Thymus (tissue), 11 donors: ENCODE data around the gene ITPR3. TPM values are rescaled to one million over a fixed set of nuclear protein-coding genes. Genes with fewer than 3 reads are reported as not detected.
A peak's percentile ranks its signal among the peaks of the same experiment; 100 is the strongest.

Source experiments
- DNase-seq, 9 donors: peaks; one replicate each; pipeline ENCODE4 v3.0.0-alpha.2; 2013; ENCODE audit warnings: low spot score in 9 of 9, low read depth in 6 of 9, missing footprints in 1 of 9
- H3K27ac ChIP-seq, 2 donors: one replicate each; pipeline ENCODE4 v1.5.1; 2013; ENCODE audit warnings: control low read depth in 1 of 2, low read depth in 1 of 2, low read length in 1 of 2, mild to moderate bottlenecking in 1 of 2, moderate library complexity in 1 of 2
- H3K27me3 ChIP-seq, 2 donors: one replicate each; pipeline ENCODE4 v1.5.1; 2013; ENCODE audit warnings: low read length in 1 of 2; ENCODE audit not compliant: control insufficient read depth in 2 of 2, insufficient read depth in 1 of 2
- H3K36me3 ChIP-seq, 2 donors: one replicate each; pipeline ENCODE4 v1.5.1; 2013; ENCODE audit warnings: low read length in 1 of 2, mild to moderate bottlenecking in 1 of 2, moderate library complexity in 1 of 2; ENCODE audit not compliant: control insufficient read depth in 2 of 2, insufficient read depth in 2 of 2
- H3K4me1 ChIP-seq, 2 donors: one replicate each; pipeline ENCODE4 v1.5.1; 2013; ENCODE audit warnings: low read length in 2 of 2; ENCODE audit not compliant: control insufficient read depth in 2 of 2, insufficient read depth in 2 of 2
- H3K4me3 ChIP-seq, 2 donors: one replicate each; pipeline ENCODE4 v1.5.1; 2013; ENCODE audit warnings: low read length in 2 of 2, control low read depth in 1 of 2, mild to moderate bottlenecking in 1 of 2
- H3K9me3 ChIP-seq, 2 donors: one replicate each; pipeline ENCODE4 v1.5.1; 2013; ENCODE audit warnings: low read length in 1 of 2, mild to moderate bottlenecking in 1 of 2; ENCODE audit not compliant: control insufficient read depth in 2 of 2, insufficient read depth in 1 of 2
- WGBS: extraction: QIAGEN DNeasy Blood & Tissue Kit; methylation state at CpG from one replicate; pipeline ENCODE4 v1.1.7; 2013; 5-methylcytosine and 5-hydroxymethylcytosine counted together
- polyA plus RNA-seq: library from polyadenylated mRNA; stranded (reverse); fragments of 200-250 nt; gene quantifications from one replicate; pipeline ENCODE4 v1.2.3, GENCODE V29; 2013
- total RNA-seq: library from RNA; stranded (reverse); fragments of 120-200 nt; gene quantifications from one replicate; pipeline ENCODE4 v1.2.4, GENCODE V29; 2013
- donor health status: healthy.

ITPR3 gene
- total and polyA plus RNA-seq, 2 donors = 4.7 to 19.5 TPM

DNA sequence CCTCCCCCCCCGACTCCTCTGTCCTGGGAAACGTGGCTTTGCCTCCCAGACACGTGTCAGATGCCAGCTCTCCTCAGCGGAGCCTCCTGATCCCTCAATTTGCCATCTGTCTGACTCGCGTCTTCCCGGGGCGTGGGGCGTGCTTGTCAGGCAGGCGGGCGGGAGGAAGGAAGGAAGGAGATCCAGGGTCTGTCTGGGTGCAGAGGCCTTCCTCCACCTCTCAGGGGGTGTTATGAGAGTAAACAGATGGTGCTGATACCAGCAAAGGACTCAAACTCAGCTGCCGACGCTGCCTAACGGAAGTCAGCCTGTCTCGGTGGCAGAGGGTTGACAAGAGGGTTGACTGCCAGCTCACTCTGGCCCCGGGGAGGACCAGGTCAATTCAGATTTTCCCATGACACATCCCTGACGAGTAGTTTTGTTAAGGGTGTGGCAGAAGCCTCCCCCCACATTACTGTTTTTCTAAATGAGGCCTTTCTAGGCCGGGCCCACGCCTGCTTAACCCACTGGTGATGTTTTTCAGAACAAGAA lies 73.3 kb downstream of the ITPR3 start:
- H3K36me3 ChIP-seq = peaks cover 48 to 83% of the 10 kb centered on the region in 2 donors
- 15% methylated on average over 19 of the region's 19 CpGs for WGBS
- DNase-seq = peak in 8 of 9 donors; percentile 55 to 90 (median 74)
- peak overlapping the region in 1 of 2 donors; percentile 14 for H3K4me3 ChIP-seq
- no peaks in the 10 kb centered on the region for H3K27me3 ChIP-seq
- peaks cover 41 to 70% of the 10 kb centered on the region in 2 donors for H3K4me1 ChIP-seq
- peak overlapping the region; percentile 85 to 90 for H3K27ac ChIP-seq
- H3K9me3 ChIP-seq = no peaks in the 10 kb centered on the region

DNA sequence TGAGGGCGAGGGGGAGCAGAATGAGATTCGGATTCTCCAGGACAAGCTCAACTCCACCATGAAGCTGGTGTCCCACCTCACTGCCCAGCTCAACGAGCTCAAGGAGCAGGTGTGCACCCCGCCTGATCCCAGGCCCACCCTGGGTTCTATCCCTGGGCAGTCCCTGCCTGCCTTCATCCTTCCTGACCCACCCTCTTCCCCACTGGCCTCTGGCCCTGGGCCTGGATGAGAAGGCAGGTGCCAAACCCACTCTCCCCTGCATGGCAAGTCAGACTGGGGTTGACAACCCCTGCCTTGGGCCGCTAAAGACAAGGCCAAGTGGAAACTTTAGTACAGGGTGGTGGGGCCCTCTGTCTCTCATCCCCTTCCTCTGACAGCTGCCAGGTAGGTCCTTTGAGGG lies 73.9 kb downstream of the ITPR3 start:
- peaks cover 41 to 70% of the 10 kb centered on the region in 2 donors for H3K4me1 ChIP-seq
- no peak overlapping the region for H3K4me3 ChIP-seq
- H3K27me3 ChIP-seq = no peaks in the 10 kb centered on the region
- 85% methylated on average over 5 of the region's 5 CpGs for WGBS
- no peaks in the 10 kb centered on the region for H3K9me3 ChIP-seq
- peak in 1 of 9 donors; percentile 47 for DNase-seq
- peaks cover 43 to 87% of the 10 kb centered on the region in 2 donors for H3K36me3 ChIP-seq
- H3K27ac ChIP-seq = peak overlapping the region; percentile 85 to 90

DNA sequence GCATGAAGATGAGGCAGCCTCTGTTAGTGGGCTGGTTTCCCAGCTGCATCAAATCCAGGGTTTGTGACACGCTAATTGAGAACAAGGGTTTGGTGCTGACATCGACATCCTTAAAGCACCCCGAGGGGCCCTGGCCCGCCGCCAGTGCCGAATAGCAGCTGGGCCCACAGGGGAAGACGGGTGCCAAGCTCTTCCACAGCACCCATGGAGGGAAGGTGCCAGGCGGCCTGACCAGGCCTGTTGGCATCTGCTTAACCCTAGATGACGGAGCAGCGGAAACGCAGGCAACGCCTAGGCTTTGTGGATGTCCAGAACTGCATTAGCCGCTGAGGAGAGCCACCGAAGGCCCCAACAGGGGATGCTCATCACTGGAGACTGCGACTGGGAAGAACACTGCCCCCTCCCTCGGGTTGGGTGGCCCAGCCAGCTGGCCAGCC lies 74.3 kb downstream of the ITPR3 start:
- no peaks in the 10 kb centered on the region for H3K27me3 ChIP-seq
- no peaks in the 10 kb centered on the region for H3K9me3 ChIP-seq
- no peak for DNase-seq
- H3K27ac ChIP-seq = peak overlapping the region in 1 of 2 donors; percentile 90
- peaks cover 38 to 88% of the 10 kb centered on the region in 2 donors for H3K36me3 ChIP-seq
- no peak overlapping the region for H3K4me3 ChIP-seq
- 91% methylated on average over 16 of the region's 16 CpGs for WGBS
- peaks cover 41 to 72% of the 10 kb centered on the region in 2 donors for H3K4me1 ChIP-seq

DNA sequence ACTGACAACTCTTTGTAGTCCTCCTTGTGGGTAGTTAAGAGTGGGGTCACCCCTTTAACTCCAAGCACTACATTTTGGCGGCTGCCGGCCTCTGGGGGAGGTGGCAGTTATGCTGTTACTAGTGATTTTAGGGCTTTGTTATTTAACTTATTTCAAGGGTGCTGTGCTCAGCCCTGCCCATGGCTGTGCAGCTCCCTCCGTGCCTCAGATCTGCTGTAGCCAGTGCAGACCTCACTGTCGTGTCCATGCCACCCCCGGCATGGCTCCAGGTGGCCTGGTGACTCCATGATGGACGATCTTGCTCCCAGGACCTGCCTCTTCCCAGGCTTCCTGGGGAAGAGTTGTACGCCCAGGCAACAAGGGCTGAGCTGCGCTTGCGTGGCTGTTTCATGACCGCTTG lies 75.0 kb downstream of the ITPR3 start:
- Histone ChIP-seq H3K9me3 (no peaks in the 10 kb centered on the region), H3K36me3 (peaks cover 32 to 87% of the 10 kb centered on the region in 2 donors), H3K27me3 (no peaks in the 10 kb centered on the region), H3K4me1 (peaks cover 41 to 76% of the 10 kb centered on the region in 2 donors), H3K27ac (peak overlapping the region; percentile 16 to 56), H3K4me3 (no peak overlapping the region)
- WGBS = 95% methylated on average over 10 of the region's 10 CpGs
- no peak for DNase-seq

DNA sequence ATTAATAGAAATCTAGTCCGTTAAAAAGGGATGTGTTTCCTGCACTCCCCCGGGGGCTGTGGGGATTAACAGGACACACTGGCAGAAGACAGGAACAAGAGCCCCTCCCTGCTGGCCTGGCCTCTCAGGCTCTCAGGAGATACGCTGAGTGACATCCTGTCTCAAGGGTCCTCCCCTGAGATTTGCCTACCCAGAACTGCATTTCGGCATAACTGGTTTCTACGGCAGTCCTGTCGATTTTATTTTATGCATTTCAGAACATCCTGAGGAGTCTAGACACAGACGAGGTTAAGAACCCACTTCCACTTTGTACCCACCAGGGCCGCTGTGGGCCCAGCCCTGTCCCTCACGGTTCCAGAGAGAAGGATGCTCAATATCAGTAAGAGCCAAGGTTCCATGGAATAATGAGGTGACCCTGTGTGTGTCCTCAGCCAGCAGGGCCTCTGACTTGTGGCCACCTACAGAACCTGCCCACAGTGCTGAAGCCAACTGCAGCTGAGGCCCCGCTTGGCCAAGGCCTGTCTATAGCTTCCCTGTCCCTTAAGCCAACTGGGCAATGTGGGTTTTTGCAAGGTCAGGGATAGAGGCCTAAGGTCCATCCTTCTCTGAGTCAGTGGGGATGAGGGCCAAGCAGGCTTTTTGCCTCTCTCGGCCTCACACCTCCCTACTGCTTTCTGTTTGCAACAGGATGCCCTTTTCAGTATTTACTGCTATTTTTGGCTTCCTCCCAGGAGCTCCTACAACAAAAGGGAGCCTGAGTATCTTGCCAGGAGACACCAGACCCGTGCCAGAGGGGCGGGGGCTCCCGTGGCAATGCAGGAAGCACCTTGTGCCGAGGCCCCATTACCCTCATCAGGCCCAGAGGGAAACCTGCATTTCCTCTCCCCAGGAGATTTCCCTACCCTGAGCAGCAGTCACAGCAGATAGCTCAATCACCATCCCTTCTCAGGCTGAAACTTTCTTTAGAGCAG lies 75.7 kb downstream of the ITPR3 start:
- H3K36me3 ChIP-seq = peaks cover 25 to 83% of the 10 kb centered on the region in 2 donors
- DNase-seq = peak in 1 of 9 donors; percentile 53

DNA sequence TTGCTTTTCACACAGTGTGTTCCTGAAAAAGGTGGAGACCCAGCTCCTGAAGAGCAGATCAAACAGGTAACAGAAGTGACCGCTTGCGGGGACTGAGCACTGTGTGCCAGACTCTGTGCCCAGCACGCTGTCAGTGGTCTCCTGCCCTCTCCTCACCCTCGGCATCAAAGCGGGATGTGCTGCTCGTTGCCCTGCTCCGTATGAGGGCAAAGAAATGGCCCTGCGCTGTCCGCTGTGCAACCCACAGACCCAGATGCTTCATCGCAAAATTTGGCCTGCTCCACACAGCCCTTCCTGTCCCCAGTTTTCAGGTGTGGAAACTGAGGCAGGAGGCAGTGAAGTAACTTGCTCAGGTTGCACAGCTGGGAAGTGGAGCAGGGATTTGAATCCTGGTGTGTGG lies 76.7 kb downstream of the ITPR3 start:
- Histone ChIP-seq H3K27ac (peak overlapping the region in 1 of 2 donors; percentile 6), H3K4me1 (peaks cover 41 to 62% of the 10 kb centered on the region in 2 donors), H3K27me3 (no peaks in the 10 kb centered on the region), H3K4me3 (no peak overlapping the region), H3K9me3 (no peaks in the 10 kb centered on the region), H3K36me3 (peaks cover 17 to 75% of the 10 kb centered on the region in 2 donors)
- 97% methylated on average over 10 of the region's 10 CpGs for WGBS
- no peak for DNase-seq

More for the DNA sequence above, 75.7 kb downstream of the ITPR3 start:
- WGBS = 30% methylated on average over 15 of the region's 15 CpGs
- Histone ChIP-seq H3K9me3 (no peaks in the 10 kb centered on the region), H3K27ac (peak overlapping the region; percentile 62 to 77), H3K4me3 (no peak overlapping the region), H3K4me1 (peaks cover 41 to 72% of the 10 kb centered on the region in 2 donors), H3K27me3 (no peaks in the 10 kb centered on the region)

DNA sequence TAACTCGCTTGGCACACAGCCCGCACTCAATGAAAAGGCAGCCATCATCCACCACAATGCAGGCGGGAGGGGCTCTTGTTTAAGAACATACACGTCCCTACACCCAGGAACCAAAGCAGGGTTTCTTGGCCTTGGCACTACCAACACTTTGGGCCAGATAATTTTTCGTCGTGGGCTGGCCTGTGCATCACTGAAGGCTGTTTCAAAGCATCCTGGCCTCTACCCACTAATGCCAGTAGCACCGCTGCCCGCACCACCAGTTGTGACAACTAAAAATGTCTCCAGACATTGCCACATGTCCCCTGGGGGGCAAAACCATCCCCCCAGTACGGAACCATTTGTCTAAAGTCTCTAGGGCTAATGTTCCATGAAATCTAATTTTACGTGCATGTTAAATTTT lies 77.4 kb downstream of the ITPR3 start:
- Histone ChIP-seq H3K9me3 (no peaks in the 10 kb centered on the region), H3K4me1 (peaks cover 40 to 56% of the 10 kb centered on the region in 2 donors), H3K36me3 (peaks cover 16 to 69% of the 10 kb centered on the region in 2 donors), H3K4me3 (no peak overlapping the region), H3K27ac (peak overlapping the region; percentile 30 to 64), H3K27me3 (no peaks in the 10 kb centered on the region)
- DNase-seq = no peak
- 67% methylated on average over 10 of the region's 10 CpGs for WGBS

DNA sequence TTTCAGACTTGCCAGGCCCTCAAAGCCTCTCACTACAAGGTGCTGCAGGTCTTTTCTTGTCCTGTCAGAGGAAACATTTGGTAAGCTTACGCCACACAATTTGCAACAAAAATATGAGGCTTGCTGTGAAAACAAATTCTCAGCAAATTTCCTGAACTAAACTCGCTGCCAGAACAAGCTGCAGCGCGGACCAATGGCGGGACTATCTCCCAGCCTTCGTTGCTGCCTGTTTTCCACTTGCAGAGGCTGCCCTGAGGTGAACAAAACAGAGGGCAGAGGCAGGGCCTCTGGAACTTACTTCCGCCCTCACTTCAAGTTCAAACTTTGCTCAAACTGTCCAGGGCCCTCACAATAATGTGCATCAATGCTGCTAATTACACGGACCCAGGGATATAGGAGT lies 78.0 kb downstream of the ITPR3 start:
- no peaks in the 10 kb centered on the region for H3K27me3 ChIP-seq
- H3K27ac ChIP-seq = peak overlapping the region in 1 of 2 donors; percentile 62
- peaks cover 16 to 65% of the 10 kb centered on the region in 2 donors for H3K36me3 ChIP-seq
- DNase-seq = no peak
- WGBS = 92% methylated on average over 8 of the region's 8 CpGs
- peaks cover 35 to 49% of the 10 kb centered on the region in 2 donors for H3K4me1 ChIP-seq
- no peak overlapping the region for H3K4me3 ChIP-seq
- H3K9me3 ChIP-seq = no peaks in the 10 kb centered on the region

DNA sequence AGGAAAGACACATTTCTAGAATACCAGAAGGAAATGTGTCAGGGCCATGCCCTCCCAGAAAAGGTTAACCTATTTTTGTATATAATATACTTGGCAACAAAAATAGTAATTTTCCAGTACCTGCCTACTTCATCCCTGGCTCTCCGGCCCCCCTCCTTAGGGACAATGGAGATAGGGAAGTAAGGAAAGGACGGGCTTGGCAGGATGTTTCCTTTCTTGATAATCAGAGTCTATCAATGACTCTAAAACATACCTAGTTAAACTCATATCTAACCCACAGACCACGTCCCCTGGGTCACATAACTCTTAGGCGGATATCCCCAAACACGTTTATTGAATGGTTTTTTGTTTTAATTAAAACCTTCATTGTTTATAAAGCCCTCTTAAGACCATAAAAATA lies 78.6 kb downstream of the ITPR3 start:
- no peak for DNase-seq
- Histone ChIP-seq H3K9me3 (no peaks in the 10 kb centered on the region), H3K36me3 (peaks cover 20 to 67% of the 10 kb centered on the region in 2 donors), H3K4me3 (no peak overlapping the region), H3K4me1 (peaks cover 32 to 43% of the 10 kb centered on the region in 2 donors), H3K27me3 (no peaks in the 10 kb centered on the region), H3K27ac (no peak overlapping the region)
- WGBS = 96% methylated on average over 5 of the region's 5 CpGs
